Dermis microvascular lymphatic vessel endothelial cell (primary cell): ENCODE data around the gene XPC. TPM values are rescaled to one million over a fixed set of nuclear protein-coding genes. Genes with fewer than 3 reads are reported as not detected.

Source experiments
- DNase-seq, 2 donors: peaks; one replicate each; pipeline versions ENCODE4 v3.0.0 to v3.0.0-alpha.2; 2010; ENCODE audit warnings: low read depth in 2 of 2
- total RNA-seq: library from RNA; depleted of rRNA; stranded (reverse); fragments of >200 nt; gene quantifications from 2 replicates; pipeline ENCODE4 v1.2.1, GENCODE V29; 2014

XPC gene
- total RNA-seq, 1 donor from 2014 or later = 29.1 TPM

GRCh38 chr3:14172496-14172895 is 5.9 kb downstream of the XPC start:
- no peak for DNase-seq

DNA sequence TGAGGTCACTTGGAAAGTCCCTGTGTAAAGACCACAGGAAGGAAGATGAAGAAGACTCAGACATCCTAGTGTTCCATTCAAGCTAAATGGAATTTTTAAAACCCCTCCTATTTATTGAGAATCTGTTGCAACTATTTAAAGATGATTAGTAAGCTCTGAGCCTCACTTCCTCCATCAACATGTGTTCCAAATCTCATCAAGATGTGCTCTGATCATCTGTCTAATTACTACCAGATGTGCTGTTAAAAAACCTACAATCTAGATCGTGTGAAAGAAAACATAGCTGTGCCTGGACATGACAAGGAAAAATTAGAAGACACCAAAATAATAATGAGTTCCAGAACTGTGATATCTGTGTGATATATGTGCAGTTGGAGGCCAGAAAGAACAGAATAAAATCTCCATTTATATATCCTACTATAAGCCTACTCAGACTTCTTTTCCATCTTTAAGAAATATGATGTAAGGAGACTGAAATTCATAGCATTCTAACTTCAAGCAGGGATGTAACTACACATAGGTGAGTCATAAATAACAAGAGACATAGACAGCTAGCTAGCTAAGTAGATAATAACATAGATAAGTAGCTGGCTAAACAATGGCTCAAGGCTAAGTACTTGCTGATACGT is 7.8 kb downstream of the XPC start:
- peak in 1 of 2 donors; percentile 63 for DNase-seq

- DNase-seq = no peak
Measured at GRCh38 chr3:14169871-14170270, 8.5 kb downstream of the XPC start.

DNA sequence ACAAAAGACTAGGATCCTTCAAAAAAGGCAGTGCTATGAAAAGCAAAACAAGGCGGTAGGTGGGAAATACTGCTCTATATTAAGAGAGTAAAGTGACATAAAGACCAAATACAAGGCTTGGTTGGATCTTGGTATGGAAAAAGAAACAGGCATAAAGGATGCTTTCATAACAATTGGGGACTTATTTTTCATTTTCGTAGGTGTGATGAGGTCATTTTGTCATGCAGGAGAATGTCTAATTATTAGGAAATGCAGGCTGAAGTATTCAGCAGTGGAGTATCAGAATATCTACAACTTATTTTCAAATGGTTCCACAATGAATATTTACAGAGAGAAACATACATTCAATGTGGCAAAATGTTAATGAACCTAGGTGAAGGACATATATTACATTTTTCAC is 9.0 kb downstream of the XPC start:
- no peak for DNase-seq

DNA sequence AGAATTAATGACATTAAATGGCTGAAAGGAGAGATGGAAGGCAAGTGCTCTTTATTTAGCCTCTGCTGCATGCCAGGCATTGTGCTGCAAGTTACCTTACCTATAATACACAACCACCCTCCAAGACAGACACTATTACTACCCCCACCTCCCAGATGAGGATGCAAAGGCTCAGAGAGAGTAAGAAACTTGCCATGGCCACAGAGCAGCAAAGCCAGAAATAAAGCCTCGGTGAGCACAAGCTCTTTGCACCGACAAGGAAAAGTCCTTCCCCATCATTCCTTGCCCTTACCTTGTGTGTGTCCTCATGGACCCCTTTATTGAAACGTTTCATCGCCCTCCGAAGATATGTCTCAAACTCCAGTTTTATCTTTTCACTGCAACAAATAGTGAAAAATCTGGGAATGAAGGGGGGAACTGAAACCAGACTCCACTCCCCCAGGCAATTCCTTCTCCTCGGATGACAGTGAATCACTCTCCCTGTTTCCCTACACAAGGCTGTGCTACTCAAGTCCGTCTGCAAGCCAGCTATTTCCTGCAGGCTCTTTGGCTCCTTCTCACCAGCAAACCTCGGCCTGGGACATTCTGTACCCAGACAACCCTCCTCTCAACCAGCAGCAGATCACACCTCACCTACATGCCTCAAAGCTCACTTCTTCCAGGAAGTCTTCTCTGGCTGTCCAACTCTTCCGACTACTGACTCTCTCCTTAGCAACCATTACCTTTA is 11.4 kb downstream of the XPC start:
- DNase-seq = peak in 1 of 2 donors; percentile 13

GRCh38 chr3:14162178-14162577 is 16.2 kb downstream of the XPC start:
- DNase-seq = no peak

DNA sequence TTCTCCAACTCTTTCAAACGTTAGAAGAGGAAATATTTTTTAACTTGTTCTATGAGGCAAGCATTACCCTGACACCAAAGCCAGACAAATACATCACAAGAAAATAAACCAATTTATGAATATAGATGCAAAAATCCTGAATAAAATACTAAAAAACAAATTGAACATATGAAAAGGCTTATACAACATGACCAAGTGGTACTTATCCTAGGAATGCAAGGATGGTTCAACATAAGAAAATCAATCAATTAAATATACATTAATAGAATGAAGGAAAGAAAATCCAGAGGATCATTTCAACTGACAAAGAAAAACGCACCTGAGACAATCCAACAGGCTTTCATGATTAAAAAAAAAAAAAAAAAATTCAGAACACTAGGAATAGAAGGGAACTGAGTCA is 17.1 kb downstream of the XPC start:
- no peak for DNase-seq

GRCh38 chr3:14159426-14159825 is 19.0 kb downstream of the XPC start:
- DNase-seq = no peak

GRCh38 chr3:14158370-14158769 is 20.0 kb downstream of the XPC start:
- DNase-seq = no peak

DNA sequence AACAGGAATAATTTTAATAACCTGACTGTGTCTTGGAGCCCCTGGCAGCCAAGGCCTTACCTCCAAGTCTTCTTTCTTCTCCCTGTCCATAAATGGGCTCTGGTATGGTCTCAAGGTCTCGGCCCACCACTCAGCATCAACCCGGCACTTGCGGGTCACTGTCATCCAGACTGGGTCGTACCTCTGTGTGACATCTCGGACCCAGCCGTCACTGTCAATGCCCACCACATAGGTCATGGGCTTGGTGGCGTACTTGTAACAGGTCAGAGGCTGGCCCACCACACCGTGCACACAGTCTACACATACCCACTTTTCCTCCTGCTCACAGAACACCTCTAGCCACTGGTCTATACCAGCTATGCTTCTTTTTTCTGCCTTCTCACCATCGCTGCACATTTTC is 20.4 kb downstream of the XPC start:
- DNase-seq = no peak

DNA sequence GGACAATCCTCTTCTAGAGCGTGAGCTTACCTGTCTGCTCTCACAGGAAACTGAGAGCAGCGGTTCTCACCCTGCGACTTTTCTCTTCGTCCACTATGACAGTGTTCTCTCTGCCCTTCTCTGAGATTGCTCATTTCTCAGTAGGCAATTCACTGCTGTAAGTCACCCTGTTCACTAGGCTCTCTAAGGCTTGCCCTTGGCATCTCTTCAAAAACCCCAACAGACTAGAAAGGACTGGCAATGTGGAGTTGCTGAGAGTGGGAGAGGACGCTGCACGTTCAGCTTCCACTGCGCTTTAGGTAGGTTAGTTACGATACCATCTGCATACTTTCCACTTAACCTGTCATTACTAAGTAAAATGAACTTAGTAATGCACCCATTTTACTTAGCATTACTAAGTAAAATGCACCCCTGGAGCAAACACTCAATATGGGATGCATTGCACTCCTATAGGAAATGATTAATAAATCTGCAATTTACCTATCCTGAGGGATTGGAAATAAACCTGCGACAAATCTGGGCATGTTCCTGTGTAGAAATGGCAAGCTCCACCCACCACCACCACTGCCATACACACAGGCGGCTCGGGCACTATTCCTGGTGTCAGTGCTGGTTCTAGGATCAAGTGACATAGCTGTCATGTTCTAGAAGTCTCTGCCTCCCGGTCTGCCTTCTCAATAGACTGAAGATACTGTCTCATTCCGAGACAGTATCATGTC is 21.4 kb downstream of the XPC start:
- no peak for DNase-seq

GRCh38 chr3:14156201-14156600 is 22.2 kb downstream of the XPC start:
- no peak for DNase-seq

DNA sequence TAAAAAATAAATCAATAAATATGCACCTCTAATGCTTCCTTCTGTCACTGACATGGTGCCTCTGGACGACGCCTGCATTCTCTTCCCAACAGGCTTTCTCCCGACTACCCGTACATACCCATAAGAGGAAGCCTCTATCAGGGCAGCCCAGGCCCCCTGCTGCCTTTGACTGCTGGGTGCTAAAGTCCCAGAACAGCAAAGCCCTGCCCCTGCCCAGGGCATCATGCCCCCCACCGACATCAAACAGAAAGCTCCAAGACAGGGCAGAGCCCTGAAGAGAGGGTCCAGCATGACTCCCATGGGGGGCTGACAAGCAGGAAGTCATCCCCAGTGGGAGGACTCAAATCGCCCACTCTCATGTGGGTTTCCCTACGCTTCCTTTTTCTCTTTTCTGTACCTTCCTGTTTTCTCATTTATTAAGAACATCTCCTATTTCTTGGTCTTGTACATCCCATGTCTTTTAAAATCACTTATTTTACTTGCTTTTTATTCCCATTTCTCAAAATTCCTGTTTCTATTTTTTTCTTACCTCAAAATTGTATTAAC is 23.4 kb downstream of the XPC start:
- no peak for DNase-seq

- peak in 1 of 2 donors; percentile 72 for DNase-seq
Measured at GRCh38 chr3:14154276-14154675, 24.1 kb downstream of the XPC start.

- DNase-seq = no peak
Measured at GRCh38 chr3:14153663-14154062, 24.7 kb downstream of the XPC start.

GRCh38 chr3:14152963-14153355 is 25.4 kb downstream of the XPC start:
- DNase-seq = no peak

- peak in 1 of 2 donors; percentile 26 for DNase-seq
Measured at GRCh38 chr3:14152233-14152962, 26.0 kb downstream of the XPC start.

DNA sequence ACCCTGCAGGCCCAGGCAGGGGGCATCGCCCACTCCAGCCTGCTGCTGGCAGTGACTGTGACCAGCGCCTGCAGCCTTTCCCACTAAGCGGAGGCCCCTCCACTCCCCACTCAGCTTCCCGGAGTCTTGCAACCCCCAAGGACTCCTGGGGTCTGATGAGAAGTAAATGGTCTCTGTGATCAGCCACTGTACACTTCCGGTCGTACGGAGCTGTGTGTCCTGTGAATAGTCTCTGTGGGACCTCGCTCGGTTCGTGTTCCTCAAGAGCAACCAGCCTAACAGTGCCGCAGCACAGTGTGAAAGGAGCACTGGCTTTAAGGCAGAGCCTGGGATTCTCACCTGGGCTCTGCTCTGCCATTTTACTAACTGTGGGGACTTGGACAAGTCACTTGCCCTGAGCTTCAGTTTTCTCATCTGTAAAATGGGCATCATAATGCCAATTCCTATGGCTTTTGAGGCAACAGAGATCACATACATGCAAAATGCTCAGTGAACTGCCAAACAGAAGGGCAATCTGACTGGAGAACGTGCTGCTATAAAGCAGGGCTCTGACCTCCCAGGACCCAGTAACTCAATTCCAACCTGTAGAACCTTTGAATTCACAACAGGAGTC is 26.8 kb downstream of the XPC start:
- DNase-seq = no peak

DNA sequence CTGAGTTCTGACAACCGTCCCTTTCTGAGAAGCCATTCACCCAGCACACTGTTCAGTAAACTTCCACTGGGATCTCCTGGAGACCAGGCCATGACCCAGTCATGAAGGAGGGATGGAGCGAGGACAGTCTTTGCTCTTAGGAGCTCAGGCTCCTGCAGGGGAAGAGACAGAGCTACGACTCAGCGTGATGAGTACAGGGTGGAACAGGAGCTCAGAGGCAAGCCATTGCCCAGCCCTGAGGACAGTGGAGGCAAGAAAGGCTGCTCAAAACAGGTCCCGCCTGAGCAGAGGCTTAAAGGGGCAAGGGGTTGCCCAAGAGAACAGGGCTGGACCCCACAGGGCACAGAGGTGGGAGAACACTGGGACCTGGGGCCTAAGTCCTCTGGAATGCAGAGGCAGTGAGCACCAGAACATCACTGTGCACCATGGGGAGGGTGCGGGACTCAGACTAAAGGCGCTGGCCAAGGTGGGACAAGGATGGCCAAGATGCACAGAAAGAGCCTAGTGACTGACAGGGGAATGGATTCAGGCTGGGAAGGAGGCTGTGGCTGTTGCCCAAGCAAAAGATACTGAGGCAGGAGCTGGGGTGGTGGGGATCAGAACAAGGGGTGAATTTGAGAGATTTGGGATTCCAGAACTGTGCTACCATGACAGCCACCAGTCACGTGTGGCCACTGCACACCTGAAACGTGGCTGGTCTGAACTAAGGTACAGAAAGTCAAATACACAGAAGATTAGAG is 27.7 kb downstream of the XPC start:
- DNase-seq = no peak

DNA sequence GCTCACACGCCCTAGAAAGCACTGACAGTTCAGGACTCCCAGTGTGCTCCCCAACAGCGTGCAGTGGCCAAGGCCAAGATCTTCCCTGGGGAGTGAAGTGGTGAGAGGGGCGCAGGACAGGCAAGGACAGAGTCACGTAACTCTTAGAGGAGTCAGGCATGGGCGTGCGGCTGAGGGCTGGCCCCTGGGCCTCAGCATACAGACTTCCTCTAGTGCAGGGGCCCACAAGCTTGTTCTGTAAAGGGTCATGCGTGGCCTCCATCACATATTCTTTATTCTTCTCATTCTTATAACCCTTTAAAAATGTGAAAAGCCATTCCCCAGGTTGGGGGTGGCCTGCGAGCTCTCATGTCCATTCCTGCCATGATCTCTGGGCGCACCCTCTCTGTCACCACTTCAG is 28.3 kb downstream of the XPC start:
- DNase-seq = no peak
